Ovary (tissue), 3 donors: Measurements from ENCODE around the gene PDE4C.

ENCODE experiments used
- CTCF ChIP-seq, 3 donors: fragments of 450-650 bp in 2 of 3; fragments of 200-600 bp in 1 of 3; IDR thresholded peaks; one replicate each; pipeline versions ENCODE4 v1.5.1 to v1.8.0; 2016 to 2022; ENCODE audit warnings: antibody characterized with exemption in 3 of 3, mild to moderate bottlenecking in 1 of 3
- EP300 ChIP-seq: sonication (generic); formaldehyde crosslinking; IDR thresholded peaks from one replicate; pipeline ENCODE4 v1.6.1; 2017; ENCODE audit warnings: antibody characterized with exemption
- POLR2A ChIP-seq: fragments of 450-650 bp; IDR thresholded peaks from one replicate; pipeline ENCODE4 v1.6.1; 2017; ENCODE audit warnings: antibody characterized with exemption, mild to moderate bottlenecking, moderate library complexity
- donor health status: DM: no; HTN: no; CAD: no.

DNA sequence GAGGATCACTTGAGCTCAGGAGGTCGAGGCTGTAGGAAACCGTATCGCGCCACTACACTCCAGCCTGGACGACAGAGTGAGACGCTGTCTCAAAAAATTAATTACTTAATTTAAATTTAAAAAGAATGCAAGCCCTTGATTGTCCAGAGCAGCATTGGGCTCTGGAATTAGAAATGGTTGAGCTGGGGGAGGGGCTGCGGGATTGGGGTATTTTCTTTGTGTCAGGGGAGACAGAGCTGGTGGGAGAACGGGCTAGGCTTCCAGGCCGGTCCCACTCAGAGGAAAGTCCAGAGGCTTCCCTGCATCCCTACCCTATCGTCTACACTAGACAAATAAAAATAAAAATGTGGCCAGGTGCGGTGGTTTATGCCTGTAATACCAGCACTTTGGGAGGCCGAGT lies 20.2 kb downstream of the PDE4C start:
- TF ChIP-seq POLR2A (no peak), CTCF (IDR thresholded peaks at IDR 0.05) (no peak), EP300 (no peak)
